Hematopoietic multipotent progenitor cell treated with erythropoietin and hydrocortisone succinate and interleukin-3 and kit ligand, for 6 days (in vitro differentiated cells): ENCODE data around the gene UPF1.
"Not testable (repeated sequence)": the region's sequence is repeated elsewhere in the genome, so short reads cannot be mapped to it uniquely, and the experiment has no call there.

Experiments
- DNase-seq: peaks from one replicate; pipeline ENCODE4 v3.0.0-alpha.2; 2015

Gene UPF1

GRCh38 chr19:18900700-18901481 is 69.1 kb downstream of the UPF1 start:
- DNase-seq = no peak

GRCh38 chr19:18901491-18901890 is 69.7 kb downstream of the UPF1 start:
- DNase-seq = no peak

- DNase-seq = not testable (repeated sequence)
These were observed 70.8 kb downstream of the UPF1 start for GRCh38 chr19:18902519-18902918.

- DNase-seq = no peak
These were observed 71.6 kb downstream of the UPF1 start for GRCh38 chr19:18903156-18904037.

- no peak for DNase-seq
These were observed 72.7 kb downstream of the UPF1 start for GRCh38 chr19:18904334-18905057.

GRCh38 chr19:18905058-18905456 is 73.3 kb downstream of the UPF1 start:
- DNase-seq = no peak

GRCh38 chr19:18905513-18906236 is 73.9 kb downstream of the UPF1 start:
- DNase-seq = no peak

GRCh38 chr19:18906605-18907519 is 75.1 kb downstream of the UPF1 start:
- DNase-seq = no peak

- no peak for DNase-seq
These were observed 77.3 kb downstream of the UPF1 start for GRCh38 chr19:18908917-18909619.

- DNase-seq = no peak
These were observed 78.3 kb downstream of the UPF1 start for GRCh38 chr19:18910010-18910409.

- DNase-seq = no peak
These were observed 79.2 kb downstream of the UPF1 start for GRCh38 chr19:18910801-18911436.

GRCh38 chr19:18912933-18913332 is 81.2 kb downstream of the UPF1 start:
- DNase-seq = no peak

GRCh38 chr19:18913466-18913865 is 81.7 kb downstream of the UPF1 start:
- no peak for DNase-seq

- DNase-seq = peak; percentile 81
These were observed 83.9 kb downstream of the UPF1 start for GRCh38 chr19:18915639-18916038.

GRCh38 chr19:18917593-18917992 is 85.8 kb downstream of the UPF1 start:
- DNase-seq = not testable (repeated sequence)
